Activated CD4-positive, alpha-beta T cell treated with anti-CD3 and anti-CD28 coated beads for 36 hours (primary cell): ENCODE data around the gene PMVK. TPM values are rescaled to one million over a fixed set of nuclear protein-coding genes. Genes with fewer than 3 reads are reported as not detected.
A peak's percentile ranks its signal among the peaks of the same experiment; 100 is the strongest.

Source experiments
- ATAC-seq: fragments of 200-7000 bp; cut with Tn5 transposase; one replicate; pipeline ENCODE4 v1.10.0; 2021; ENCODE audit warnings: mild to moderate bottlenecking, moderate library complexity
- CTCF ChIA-PET: fragments of 350-600 bp; sonication (Branson Sonifier 250); formaldehyde crosslinking; loops from one replicate; lab custom pipeline; 2021; ENCODE audit warnings: antibody characterized with exemption; lab: Charles Lee
- POLR2A ChIA-PET: fragments of 350-600 bp; sonication (Branson Sonifier 250); formaldehyde crosslinking; loops from one replicate; lab custom pipeline; 2021; ENCODE audit warnings: antibody characterized with exemption, inconsistent platforms; lab: Charles Lee
- DNase-seq: peaks from one replicate; pipeline ENCODE4 v3.0.0-alpha.2; 2020
- H3K27ac Mint-ChIP-seq: one replicate; pipeline ENCODE4 v1.8.0; 2021; ENCODE audit warnings: mixed read lengths
- H3K27me3 Mint-ChIP-seq: one replicate; pipeline ENCODE4 v1.8.0; 2021; ENCODE audit warnings: mixed read lengths
- H3K36me3 Mint-ChIP-seq: one replicate; pipeline ENCODE4 v1.8.0; 2021; ENCODE audit warnings: low read depth, mixed read lengths
- H3K4me1 Mint-ChIP-seq: one replicate; pipeline ENCODE4 v1.8.0; 2021; ENCODE audit warnings: mixed read lengths
- H3K4me3 Mint-ChIP-seq: one replicate; pipeline ENCODE4 v1.8.0; 2021; ENCODE audit warnings: mild to moderate bottlenecking, moderate library complexity, mixed read lengths
- H3K9me3 Mint-ChIP-seq: one replicate; pipeline ENCODE4 v1.8.0; 2021; ENCODE audit warnings: low read depth, mixed read lengths
- intact Hi-C, 2 experiments: fragments of 100-400 bp; cut with DNase I in 1 of 2; cut with micrococcal nuclease in 1 of 2; formaldehyde crosslinking; loops; one replicate each; pipeline versions ENCODE4 v1.14.2 to v1.15.1; 2022 to 2024; cut with DNase I, micrococcal nuclease
- total RNA-seq, 2 experiments: library from RNA; stranded (reverse); gene quantifications; one replicate each; pipeline ENCODE4 v1.2.3, GENCODE V29; 2021

PMVK gene
- total RNA-seq, 2 experiments from 2014 or later, result 17.0 to 36.9 TPM

GRCh38 chr1:154974102-154974807 is 37.7 kb upstream of the PMVK start, which contains the start of gene CKS1B:
Gene CKS1B (plus strand): TSS chr1:154974681. CDS start chr1:154974746, 65 bp downstream.
- intact Hi-C loops, result loop anchor here (1.0 to 10.0 kb wide), 19 partner anchors 9 to 789 kb away; partner anchors contain the start of genes FLAD1 (in 2 of the 2), UBE2Q1 (in 2 of the 2), ADAM15 (in 1 of the 2) and ADAR (in 1 of the 2)
- peak; percentile 98 for DNase-seq
- POLR2A ChIA-PET, result interaction anchor here (0.6 to 2.3 kb wide), 11 partner anchors 9 to 640 kb away, joined by 3 to 12 read pairs (median 5); partner anchors contain the start of genes LENEP, PMVK and PYGO2
- H3K27me3 Mint-ChIP-seq, result no peaks in the 10 kb centered on the region
- no peak within 1 kb of the TSS for H3K4me3 Mint-ChIP-seq
- H3K27ac Mint-ChIP-seq, result no peak within 1 kb of the TSS
- CTCF ChIA-PET, result interaction anchor here (0.5 to 2.9 kb wide), 10 partner anchors 13 to 1472 kb away, joined by 3 to 15 read pairs (median 3); partner anchors contain the start of genes ADAM15, PBXIP1 and PYGO2
- peaks cover 30% of the 10 kb centered on the region for H3K4me1 Mint-ChIP-seq
- peak; percentile 86 for ATAC-seq
- H3K36me3 Mint-ChIP-seq, result peaks cover 25% of the 10 kb centered on the region
- no peaks in the 10 kb centered on the region for H3K9me3 Mint-ChIP-seq

GRCh38 chr1:154973344-154974101 is 37.0 kb upstream of the PMVK start:
- DNase-seq, result peak; percentile 98
- peaks cover 34% of the 10 kb centered on the region for H3K4me1 Mint-ChIP-seq
- CTCF ChIA-PET, result interaction anchor here (0.6 to 2.9 kb wide), 10 partner anchors 12 to 198 kb away, joined by 3 to 15 read pairs (median 3); partner anchors contain the start of genes ADAM15, PBXIP1 and PYGO2
- no peaks in the 10 kb centered on the region for H3K27me3 Mint-ChIP-seq
- H3K4me3 Mint-ChIP-seq, result no peak overlapping the region
- peaks cover 25% of the 10 kb centered on the region for H3K36me3 Mint-ChIP-seq
- peak; percentile 30 for ATAC-seq
- no peak overlapping the region for H3K27ac Mint-ChIP-seq
- intact Hi-C loops, result loop anchor here (1.0 to 10.0 kb wide), 19 partner anchors 10 to 789 kb away; partner anchors contain the start of genes FLAD1 (in 2 of the 2), PYGO2 (in 2 of the 2), UBE2Q1 (in 2 of the 2) and ADAM15 (in 1 of the 2)
- POLR2A ChIA-PET, result interaction anchor here (0.6 to 2.3 kb wide), 14 partner anchors 8 to 639 kb away, joined by 3 to 12 read pairs (median 4); partner anchors contain the start of genes FLAD1, LENEP, PBXIP1 and PMVK
- no peaks in the 10 kb centered on the region for H3K9me3 Mint-ChIP-seq

- POLR2A ChIA-PET, result interaction anchor here (0.6 to 2.3 kb wide), 5 partner anchors 17 to 64 kb away, joined by 3 to 12 read pairs (median 4); partner anchors contain the start of genes PBXIP1 and PMVK
- CTCF ChIA-PET, result interaction anchor here (0.9 to 2.9 kb wide), 8 partner anchors 8 to 119 kb away, joined by 3 to 12 read pairs (median 3); partner anchors contain the start of genes ADAM15 and PMVK
- H3K4me1 Mint-ChIP-seq, result peaks cover 37% of the 10 kb centered on the region
Observed at GRCh38 chr1:154972517-154973343, 36.2 kb upstream of the PMVK start.

GRCh38 chr1:154972213-154972516 is 35.6 kb upstream of the PMVK start:
- intact Hi-C loops, result loop anchor here in 1 of 2 experiments (10.0 kb wide), 2 partner anchors 713 to 787 kb away; partner anchors contain the start of genes DAP3 and YY1AP1
- CTCF ChIA-PET, result interaction anchor here (0.7 to 2.4 kb wide), 6 partner anchors 9 to 372 kb away, joined by 3 to 12 read pairs (median 3); partner anchors contain the start of gene PMVK
- Mint-ChIP-seq H3K36me3 (peaks cover 22% of the 10 kb centered on the region), H3K9me3 (no peaks in the 10 kb centered on the region), H3K27ac (no peak overlapping the region), H3K4me1 (peaks cover 34% of the 10 kb centered on the region), H3K4me3 (no peak overlapping the region), H3K27me3 (no peaks in the 10 kb centered on the region)
- ATAC-seq (no peak), DNase-seq (no peak)
- POLR2A ChIA-PET, result interaction anchor here (0.6 to 1.2 kb wide), 3 partner anchors 11 to 64 kb away, joined by 3 to 4 read pairs (median 3); partner anchors contain the start of gene FLAD1

More at GRCh38 chr1:154972517-154973343, 36.2 kb upstream of the PMVK start:
- DNase-seq (no peak), ATAC-seq (no peak)
- H3K27ac Mint-ChIP-seq, result no peak overlapping the region
- intact Hi-C loops, result loop anchor here in 1 of 2 experiments (1.0 to 10.0 kb wide), 3 partner anchors 11 to 788 kb away; partner anchors contain the start of genes DAP3, PYGO2 and YY1AP1
- peaks cover 23% of the 10 kb centered on the region for H3K36me3 Mint-ChIP-seq
- no peak overlapping the region for H3K4me3 Mint-ChIP-seq
- H3K9me3 Mint-ChIP-seq, result no peaks in the 10 kb centered on the region
- H3K27me3 Mint-ChIP-seq, result no peaks in the 10 kb centered on the region

GRCh38 chr1:154971341-154971998 is 35.0 kb upstream of the PMVK start:
- Mint-ChIP-seq H3K27me3 (no peaks in the 10 kb centered on the region), H3K4me1 (peaks cover 34% of the 10 kb centered on the region), H3K9me3 (no peaks in the 10 kb centered on the region), H3K27ac (peak overlapping the region; percentile 82), H3K4me3 (peak overlapping the region; percentile 7), H3K36me3 (peaks cover 25% of the 10 kb centered on the region)
- no peak for ATAC-seq
- intact Hi-C loops, result loop anchor here in 1 of 2 experiments (10.0 kb wide), 2 partner anchors 713 to 787 kb away; partner anchors contain the start of genes DAP3 and YY1AP1
- POLR2A ChIA-PET, result interaction anchor here (0.6 to 1.2 kb wide), 3 partner anchors 11 to 63 kb away, joined by 3 to 4 read pairs (median 3); partner anchors contain the start of gene FLAD1
- no peak for DNase-seq
- CTCF ChIA-PET, result interaction anchor here (0.6 to 2.4 kb wide), 7 partner anchors 9 to 371 kb away, joined by 3 to 12 read pairs (median 3); partner anchors contain the start of genes EFNA4, PMVK and PYGO2

GRCh38 chr1:154970631-154971340 is 34.3 kb upstream of the PMVK start, which contains the start of gene SHC1:
Gene SHC1 (minus strand): TSS chr1:154970747. CDS start chr1:154970526, 221 bp downstream.
- intact Hi-C loops, result loop anchor here in 1 of 2 experiments (10.0 kb wide), 2 partner anchors 714 to 786 kb away; partner anchors contain the start of genes DAP3 and YY1AP1
- ChIA-PET POLR2A (interaction anchor here (0.6 to 1.2 kb wide), 4 partner anchors 12 to 365 kb away, joined by 3 to 5 read pairs (median 3); partner anchors contain the start of genes FLAD1 and PBXIP1), CTCF (interaction anchor here (0.5 to 2.4 kb wide), 6 partner anchors 9 to 1047 kb away, joined by 3 to 12 read pairs (median 4); partner anchors contain the start of genes EFNA4 and PYGO2)
- H3K9me3 Mint-ChIP-seq, result no peaks in the 10 kb centered on the region
- peaks cover 22% of the 10 kb centered on the region for H3K36me3 Mint-ChIP-seq
- peak within 1 kb of the TSS; percentile 7 for H3K4me3 Mint-ChIP-seq
- ATAC-seq, result no peak
- H3K27ac Mint-ChIP-seq, result peak within 1 kb of the TSS; percentile 82
- H3K4me1 Mint-ChIP-seq, result peaks cover 34% of the 10 kb centered on the region
- peak; percentile 74 for DNase-seq
- H3K27me3 Mint-ChIP-seq, result no peaks in the 10 kb centered on the region

- H3K36me3 Mint-ChIP-seq, result peaks cover 31% of the 10 kb centered on the region
- intact Hi-C loops, result loop anchor here in 1 of 2 experiments (10.0 kb wide), 2 partner anchors 715 to 785 kb away; partner anchors contain the start of genes DAP3 and YY1AP1
- H3K9me3 Mint-ChIP-seq, result no peaks in the 10 kb centered on the region
- no peak for DNase-seq
- peaks cover 34% of the 10 kb centered on the region for H3K4me1 Mint-ChIP-seq
- H3K4me3 Mint-ChIP-seq, result no peak overlapping the region
- no peak for ATAC-seq
- peak overlapping the region; percentile 67 for H3K27ac Mint-ChIP-seq
- CTCF ChIA-PET, result interaction anchor here (0.6 to 2.4 kb wide), 5 partner anchors 14 to 1044 kb away, joined by 3 to 12 read pairs (median 5); partner anchors contain the start of gene PBXIP1
- POLR2A ChIA-PET, result interaction anchor here (1.1 to 1.2 kb wide), 2 partner anchors 14 to 29 kb away, joined by 5 read pairs; no protein-coding TSS in a partner anchor
- no peaks in the 10 kb centered on the region for H3K27me3 Mint-ChIP-seq
Observed at GRCh38 chr1:154969860-154970452, 33.4 kb upstream of the PMVK start.

- ChIA-PET CTCF (interaction anchor here (0.6 to 1.1 kb wide), 4 partner anchors 13 to 1043 kb away, joined by 3 to 6 read pairs (median 3); partner anchors contain the start of gene PBXIP1), POLR2A (interaction anchor here (1.2 kb wide), 1 partner anchor 13 kb away, joined by 5 read pairs; no protein-coding TSS in a partner anchor)
- ATAC-seq (no peak), DNase-seq (no peak)
- Mint-ChIP-seq H3K27ac (peak overlapping the region; percentile 67), H3K4me1 (peaks cover 34% of the 10 kb centered on the region), H3K4me3 (no peak overlapping the region), H3K36me3 (peaks cover 36% of the 10 kb centered on the region), H3K27me3 (no peaks in the 10 kb centered on the region), H3K9me3 (no peaks in the 10 kb centered on the region)
- intact Hi-C loops, result no loop called here
Observed at GRCh38 chr1:154969246-154969645, 32.7 kb upstream of the PMVK start.
